A549 (cell line): ENCODE results near the gene SLC46A2.

Source experiments
- EHMT2 ChIP-seq: fragments of 200-600 bp; sonication (generic); IDR thresholded peaks from 2 replicates; pipeline ENCODE4 v1.6.1; 2016; ENCODE audit warnings: antibody characterized with exemption, low read depth, mild to moderate bottlenecking, moderate library complexity
- KDM5A ChIP-seq: fragments of 200-600 bp; sonication (generic); IDR thresholded peaks from 2 replicates; pipeline ENCODE4 v1.6.1; 2016; ENCODE audit warnings: antibody characterized with exemption, mild to moderate bottlenecking
- POLR2A ChIP-seq: IDR thresholded peaks from 2 replicates; pipeline ENCODE4 v1.6.1; 2012; ENCODE audit warnings: mild to moderate bottlenecking, low read length
- TP53 ChIP-seq: fragments of 250-450 bp; sonication (Bioruptor Pico); IDR thresholded peaks from 2 replicates; pipeline ENCODE4 v1.5.0; 2021; ENCODE audit warnings: mild to moderate bottlenecking, moderate library complexity
- ZC3H11A ChIP-seq: fragments of 450-650 bp; IDR thresholded peaks from 2 replicates; pipeline ENCODE4 v1.6.1; 2014; ENCODE audit warnings: antibody characterized with exemption, mild to moderate bottlenecking
- TF ChIP-seq, protein P1 (sequence below): fragments of >200 bp; sonication (Bioruptor Twin); formaldehyde crosslinking; IDR thresholded peaks from 3 replicates; pipeline ENCODE4 v1.5.1; 2016

- TF ChIP-seq, protein P1, sequence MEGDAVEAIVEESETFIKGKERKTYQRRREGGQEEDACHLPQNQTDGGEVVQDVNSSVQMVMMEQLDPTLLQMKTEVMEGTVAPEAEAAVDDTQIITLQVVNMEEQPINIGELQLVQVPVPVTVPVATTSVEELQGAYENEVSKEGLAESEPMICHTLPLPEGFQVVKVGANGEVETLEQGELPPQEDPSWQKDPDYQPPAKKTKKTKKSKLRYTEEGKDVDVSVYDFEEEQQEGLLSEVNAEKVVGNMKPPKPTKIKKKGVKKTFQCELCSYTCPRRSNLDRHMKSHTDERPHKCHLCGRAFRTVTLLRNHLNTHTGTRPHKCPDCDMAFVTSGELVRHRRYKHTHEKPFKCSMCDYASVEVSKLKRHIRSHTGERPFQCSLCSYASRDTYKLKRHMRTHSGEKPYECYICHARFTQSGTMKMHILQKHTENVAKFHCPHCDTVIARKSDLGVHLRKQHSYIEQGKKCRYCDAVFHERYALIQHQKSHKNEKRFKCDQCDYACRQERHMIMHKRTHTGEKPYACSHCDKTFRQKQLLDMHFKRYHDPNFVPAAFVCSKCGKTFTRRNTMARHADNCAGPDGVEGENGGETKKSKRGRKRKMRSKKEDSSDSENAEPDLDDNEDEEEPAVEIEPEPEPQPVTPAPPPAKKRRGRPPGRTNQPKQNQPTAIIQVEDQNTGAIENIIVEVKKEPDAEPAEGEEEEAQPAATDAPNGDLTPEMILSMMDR = no peak
- TF ChIP-seq ZC3H11A (no peak), KDM5A (no peak), TP53 (CRISPR knock-in tag) (no peak), POLR2A (no peak), EHMT2 (no peak)
Observed at GRCh38 chr9:112848316-112849151, 42.1 kb downstream of the SLC46A2 start.
